Vagina (tissue), 2 donors: ENCODE data around the gene NT5C1B.

Source experiments
- CTCF ChIP-seq, 3 experiments: fragments of 450-650 bp in 2 of 3; fragments of 200-600 bp in 1 of 3; sonication (generic) in 1 of 3; IDR thresholded peaks; one replicate each; pipeline ENCODE4 v1.5.1; 2017 to 2019; ENCODE audit warnings: antibody characterized with exemption in 3 of 3, mild to moderate bottlenecking in 2 of 3, moderate library complexity in 2 of 3
- POLR2A ChIP-seq, 2 donors: fragments of 450-650 bp; IDR thresholded peaks; one replicate each; pipeline ENCODE4 v1.6.1; 2017; ENCODE audit warnings: antibody characterized with exemption in 2 of 2, mild to moderate bottlenecking in 2 of 2, moderate library complexity in 2 of 2
- POLR2AphosphoS5 ChIP-seq, 2 donors: sonication (generic); formaldehyde crosslinking; IDR thresholded peaks; one replicate each; pipeline ENCODE4 v1.9.0; 2017; ENCODE audit warnings: antibody characterized with exemption in 2 of 2, mild to moderate bottlenecking in 2 of 2, low read depth in 1 of 2; ENCODE audit not compliant: insufficient read depth in 1 of 2

GRCh38 chr2:18604531-18604885, 15.1 kb upstream of the NT5C1B start:
- TF ChIP-seq CTCF (IDR thresholded peaks at IDR 0.05): no peak
- no peak for TF ChIP-seq POLR2AphosphoS5 (IDR thresholded peaks at IDR 0.05; ENCODE audit: insufficient read depth in 1 of 2, low read depth in 1 of 2)
- no peak for TF ChIP-seq POLR2A (IDR thresholded peaks at IDR 0.05)
